Measurements from ENCODE around the gene APC2.
A peak's percentile ranks its signal among the peaks of the same experiment; 100 is the strongest.

Gene APC2

DNA sequence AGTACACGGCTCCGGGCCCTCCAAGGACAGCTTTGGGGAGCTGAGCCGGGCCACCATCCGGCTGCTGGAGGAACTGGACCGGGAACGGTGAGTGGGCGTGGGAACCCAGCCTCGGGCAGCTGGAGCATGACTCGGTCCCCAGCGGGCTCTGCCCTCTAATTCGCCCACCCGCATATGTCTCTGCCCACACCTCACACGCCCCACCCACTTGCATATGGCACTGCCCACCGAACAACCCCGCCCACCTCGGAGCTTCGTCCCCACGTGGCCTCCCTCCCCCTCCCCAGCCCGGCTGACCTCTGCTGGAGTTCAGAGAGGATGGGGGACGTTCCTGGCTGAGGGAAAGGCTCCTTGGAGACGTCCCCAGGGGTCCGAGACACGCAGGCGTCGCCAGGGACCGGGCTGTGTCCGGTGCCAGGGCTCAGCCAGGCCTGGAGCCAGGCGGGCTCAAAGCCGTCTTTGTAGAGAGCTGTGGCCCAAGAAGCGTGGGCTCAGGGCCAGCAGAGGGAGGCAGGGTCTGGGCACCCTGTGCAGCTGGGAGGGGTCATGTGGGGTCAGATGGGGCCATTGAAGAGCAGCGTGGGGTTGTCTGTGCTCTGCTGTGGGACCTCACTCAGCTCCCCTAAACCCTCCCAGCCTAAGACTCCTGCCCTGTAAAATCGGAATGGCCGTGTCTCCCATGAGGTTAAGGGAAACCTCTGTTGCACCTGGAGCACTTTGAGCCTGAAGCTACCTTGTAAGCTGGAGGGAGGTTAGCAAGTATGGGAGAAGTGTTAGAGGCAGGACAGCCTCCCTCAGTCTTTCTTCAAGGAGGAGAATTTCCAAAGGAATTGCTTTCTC, 3.8 kb downstream of the APC2 start:
- no peak overlapping the region for H3K4me3 Mint-ChIP-seq
- no peak overlapping the region for H3K27ac Mint-ChIP-seq
- peaks cover 25 to 35% of the 10 kb centered on the region in 2 donors for H3K4me1 Mint-ChIP-seq
- peaks cover 64 to 75% of the 10 kb centered on the region in 2 donors for H3K27me3 Mint-ChIP-seq
- peaks cover 8% of the 10 kb centered on the region in 2 donors for H3K36me3 Mint-ChIP-seq
- no peak for ATAC-seq (replicated peaks)
- no peak for DNase-seq
- peaks cover 4 to 5% of the 10 kb centered on the region in 2 donors for H3K9me3 Mint-ChIP-seq

DNA sequence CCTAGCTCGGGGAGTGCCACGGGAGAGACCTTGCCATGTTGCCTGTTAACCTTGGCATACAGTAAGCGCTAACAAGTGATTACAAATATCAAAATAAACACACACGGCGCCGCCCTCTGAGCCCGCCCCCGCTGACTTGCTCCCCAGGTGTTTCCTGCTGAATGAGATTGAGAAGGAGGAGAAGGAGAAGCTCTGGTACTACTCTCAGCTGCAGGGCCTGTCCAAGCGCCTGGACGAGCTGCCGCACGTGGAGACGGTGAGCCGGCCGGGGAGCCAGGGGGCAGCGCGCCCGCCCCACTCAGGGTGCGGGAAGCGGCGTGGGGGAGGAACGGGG, 5.0 kb downstream of the APC2 start:
- peaks cover 20 to 26% of the 10 kb centered on the region in 2 donors for H3K4me1 Mint-ChIP-seq
- DNase-seq = no peak
- ATAC-seq (replicated peaks) = peak; percentile 29 to 41
- peaks cover 61 to 78% of the 10 kb centered on the region in 2 donors for H3K27me3 Mint-ChIP-seq
- peak overlapping the region in 1 of 2 donors; percentile 44 for H3K4me3 Mint-ChIP-seq
- peak overlapping the region; percentile 77 for H3K27ac Mint-ChIP-seq
- H3K9me3 Mint-ChIP-seq = peaks cover 4 to 5% of the 10 kb centered on the region in 2 donors
- peaks cover 10 to 12% of the 10 kb centered on the region in 2 donors for H3K36me3 Mint-ChIP-seq

- peaks cover 57 to 74% of the 10 kb centered on the region in 2 donors for H3K27me3 Mint-ChIP-seq
- DNase-seq = peak; percentile 33
- H3K27ac Mint-ChIP-seq = peak overlapping the region; percentile 77
- H3K4me1 Mint-ChIP-seq = peaks cover 20 to 26% of the 10 kb centered on the region in 2 donors
- peak; percentile 62 to 66 for ATAC-seq (replicated peaks)
- H3K4me3 Mint-ChIP-seq = peak overlapping the region; percentile 61 to 72
- peaks cover 4 to 5% of the 10 kb centered on the region in 2 donors for H3K9me3 Mint-ChIP-seq
- peaks cover 10 to 12% of the 10 kb centered on the region in 2 donors for H3K36me3 Mint-ChIP-seq
These were observed 5.6 kb downstream of the APC2 start for GRCh38 chr19:1455336-1456120.

GRCh38 chr19:1456121-1456900, 6.4 kb downstream of the APC2 start:
- Mint-ChIP-seq H3K36me3 (peaks cover 10 to 12% of the 10 kb centered on the region in 2 donors), H3K4me1 (peaks cover 16 to 26% of the 10 kb centered on the region in 2 donors), H3K4me3 (peak overlapping the region in 1 of 2 donors; percentile 72), H3K27me3 (peaks cover 49 to 66% of the 10 kb centered on the region in 2 donors), H3K9me3 (peaks cover 4 to 5% of the 10 kb centered on the region in 2 donors), H3K27ac (no peak overlapping the region)
- DNase-seq (no peak), ATAC-seq (replicated peaks) (no peak)

GRCh38 chr19:1457031-1457739, 7.3 kb downstream of the APC2 start:
- no peak overlapping the region for H3K27ac Mint-ChIP-seq

GRCh38 chr19:1457892-1458291, 8.0 kb downstream of the APC2 start:
- no peak for ATAC-seq (replicated peaks)
- H3K4me3 Mint-ChIP-seq = no peak overlapping the region
- H3K27ac Mint-ChIP-seq = no peak overlapping the region
- peaks cover 4 to 5% of the 10 kb centered on the region in 2 donors for H3K9me3 Mint-ChIP-seq
- DNase-seq = no peak
- H3K27me3 Mint-ChIP-seq = peaks cover 36 to 50% of the 10 kb centered on the region in 2 donors
- H3K36me3 Mint-ChIP-seq = peaks cover 10 to 12% of the 10 kb centered on the region in 2 donors
- H3K4me1 Mint-ChIP-seq = peaks cover 13 to 24% of the 10 kb centered on the region in 2 donors

More at GRCh38 chr19:1457031-1457739, 7.3 kb downstream of the APC2 start:
- no peak for DNase-seq
- ATAC-seq (replicated peaks) = no peak
- peaks cover 16 to 26% of the 10 kb centered on the region in 2 donors for H3K4me1 Mint-ChIP-seq
- H3K4me3 Mint-ChIP-seq = no peak overlapping the region
- peaks cover 41 to 57% of the 10 kb centered on the region in 2 donors for H3K27me3 Mint-ChIP-seq
- peaks cover 10 to 12% of the 10 kb centered on the region in 2 donors for H3K36me3 Mint-ChIP-seq
- H3K9me3 Mint-ChIP-seq = peaks cover 4 to 5% of the 10 kb centered on the region in 2 donors

DNA sequence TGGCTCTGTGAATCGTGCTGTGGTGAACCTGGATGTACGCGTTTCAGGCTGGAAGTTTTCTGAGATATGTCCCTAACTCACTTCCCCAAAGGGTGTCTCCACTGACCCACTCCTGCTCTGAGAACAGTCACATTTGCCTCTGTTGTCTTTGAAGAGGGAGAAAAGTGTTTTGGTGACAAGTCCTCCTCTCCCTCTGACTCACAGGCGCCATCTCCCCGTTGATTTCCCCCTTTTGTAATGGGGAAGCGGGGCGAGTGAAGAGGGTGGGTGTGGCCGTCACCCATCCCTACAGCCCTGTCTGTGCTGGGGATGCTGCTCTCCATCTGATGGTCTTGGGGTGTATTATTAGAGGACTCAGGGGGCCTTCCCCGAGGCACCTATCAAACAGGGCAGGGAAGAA, 9.6 kb downstream of the APC2 start:
- Mint-ChIP-seq H3K4me1 (peaks cover 7 to 14% of the 10 kb centered on the region in 2 donors), H3K9me3 (peaks cover 4 to 5% of the 10 kb centered on the region in 2 donors), H3K27me3 (peaks cover 26 to 38% of the 10 kb centered on the region in 2 donors), H3K27ac (no peak overlapping the region), H3K4me3 (no peak overlapping the region), H3K36me3 (peaks cover 8 to 10% of the 10 kb centered on the region in 2 donors)
- no peak for DNase-seq
- ATAC-seq (replicated peaks) = no peak

- Mint-ChIP-seq H3K27me3 (peaks cover 20 to 31% of the 10 kb centered on the region in 2 donors), H3K4me1 (peaks cover 4 to 7% of the 10 kb centered on the region in 2 donors), H3K4me3 (no peak overlapping the region), H3K27ac (no peak overlapping the region), H3K9me3 (peaks cover 4 to 5% of the 10 kb centered on the region in 2 donors), H3K36me3 (peaks cover 8 to 10% of the 10 kb centered on the region in 2 donors)
- DNase-seq (no peak), ATAC-seq (replicated peaks) (no peak)
These were observed 10.4 kb downstream of the APC2 start for GRCh38 chr19:1460033-1460995.

DNA sequence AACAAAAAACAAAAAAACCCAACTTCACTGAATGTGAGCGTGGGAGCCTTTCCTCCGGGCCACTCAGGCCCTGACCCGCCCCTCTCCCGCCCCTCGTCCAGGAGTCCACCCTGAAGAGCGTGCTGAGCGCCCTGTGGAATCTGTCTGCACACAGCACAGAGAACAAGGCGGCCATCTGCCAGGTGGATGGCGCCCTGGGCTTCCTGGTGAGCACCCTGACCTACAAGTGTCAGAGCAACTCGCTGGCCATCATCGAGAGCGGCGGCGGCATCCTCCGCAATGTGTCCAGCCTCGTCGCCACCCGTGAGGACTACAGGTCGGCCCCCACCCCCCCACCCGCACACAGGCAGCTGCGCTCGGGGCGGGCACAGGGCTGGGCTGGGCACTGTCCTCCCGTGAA, 11.9 kb downstream of the APC2 start:
- no peak for DNase-seq
- no peak overlapping the region for H3K27ac Mint-ChIP-seq
- peaks cover 14 to 22% of the 10 kb centered on the region in 2 donors for H3K27me3 Mint-ChIP-seq
- H3K4me1 Mint-ChIP-seq = peaks cover 3 to 4% of the 10 kb centered on the region in 2 donors
- no peak overlapping the region for H3K4me3 Mint-ChIP-seq
- ATAC-seq (replicated peaks) = no peak
- no peaks in the 10 kb centered on the region for H3K9me3 Mint-ChIP-seq
- H3K36me3 Mint-ChIP-seq = peaks cover 4 to 5% of the 10 kb centered on the region in 2 donors

GRCh38 chr19:1465191-1466016, 15.5 kb downstream of the APC2 start:
- H3K9me3 Mint-ChIP-seq = no peaks in the 10 kb centered on the region
- no peak for DNase-seq
- ATAC-seq (replicated peaks) = peak in 1 of 2 donors; percentile 37
- H3K36me3 Mint-ChIP-seq = peaks cover 1 to 2% of the 10 kb centered on the region in 2 donors
- H3K27me3 Mint-ChIP-seq = peaks cover 4 to 12% of the 10 kb centered on the region in 2 donors
- H3K4me1 Mint-ChIP-seq = peaks cover 6 to 12% of the 10 kb centered on the region in 2 donors
- no peak overlapping the region for H3K27ac Mint-ChIP-seq
- peak overlapping the region in 1 of 2 donors; percentile 19 for H3K4me3 Mint-ChIP-seq

DNA sequence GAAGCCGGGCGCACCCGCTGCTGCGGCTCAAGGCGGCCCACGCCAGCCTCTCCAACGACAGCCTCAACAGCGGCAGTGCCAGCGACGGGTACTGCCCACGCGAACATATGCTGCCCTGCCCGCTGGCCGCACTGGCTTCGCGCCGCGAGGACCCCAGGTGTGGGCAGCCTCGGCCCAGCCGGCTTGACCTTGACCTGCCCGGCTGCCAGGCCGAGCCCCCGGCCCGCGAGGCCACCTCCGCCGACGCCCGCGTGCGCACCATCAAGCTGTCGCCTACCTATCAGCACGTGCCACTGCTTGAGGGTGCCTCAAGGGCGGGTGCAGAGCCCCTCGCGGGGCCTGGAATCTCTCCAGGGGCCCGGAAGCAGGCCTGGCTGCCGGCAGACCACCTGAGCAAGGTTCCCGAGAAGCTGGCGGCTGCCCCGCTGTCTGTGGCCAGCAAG, 16.1 kb downstream of the APC2 start:
- ATAC-seq (replicated peaks) = no peak
- Mint-ChIP-seq H3K4me1 (peaks cover 7 to 17% of the 10 kb centered on the region in 2 donors), H3K36me3 (peaks cover 1 to 2% of the 10 kb centered on the region in 2 donors), H3K4me3 (no peak overlapping the region), H3K27ac (no peak overlapping the region), H3K9me3 (no peaks in the 10 kb centered on the region), H3K27me3 (peaks cover 4 to 12% of the 10 kb centered on the region in 2 donors)
- DNase-seq = no peak
